H9 (cell line): ENCODE results near the gene OSGIN1. TPM values are rescaled to one million over a fixed set of nuclear protein-coding genes. Genes with fewer than 3 reads are reported as not detected.

Experiments used
- DNase-seq: peaks from one replicate; pipeline ENCODE4 v3.0.0-alpha.2; 2017
- H2AFZ ChIP-seq: one replicate; pipeline ENCODE4 v1.6.1; 2013; ENCODE audit warnings: mild to moderate bottlenecking, low read length, control low read depth, moderate library complexity
- H2AK5ac ChIP-seq: 2 replicates; pipeline ENCODE4 v1.6.1; 2013; ENCODE audit warnings: low read length, control low read depth, mixed read lengths; ENCODE audit not compliant: insufficient read length
- H2BK120ac ChIP-seq: one replicate; pipeline ENCODE4 v1.6.1; 2013; ENCODE audit warnings: low read depth, mild to moderate bottlenecking, low read length, control low read depth, inconsistent platforms; ENCODE audit not compliant: poor library complexity, severe bottlenecking
- H2BK12ac ChIP-seq: 2 replicates; pipeline ENCODE4 v1.6.1; 2013; ENCODE audit warnings: low read length, control low read depth, mixed read lengths, low read depth; ENCODE audit not compliant: insufficient read length
- H2BK15ac ChIP-seq: 2 replicates; pipeline ENCODE4 v1.6.1; 2013; ENCODE audit warnings: low read depth, low read length, control low read depth
- H2BK20ac ChIP-seq: one replicate; pipeline ENCODE4 v1.6.1; 2013; ENCODE audit warnings: low read depth, mild to moderate bottlenecking, low read length, control low read depth, inconsistent platforms; ENCODE audit not compliant: poor library complexity, severe bottlenecking
- H2BK5ac ChIP-seq: 2 replicates; pipeline ENCODE4 v1.6.1; 2013; ENCODE audit warnings: low read length, control low read depth, mixed read lengths; ENCODE audit not compliant: insufficient read length
- H3K14ac ChIP-seq: 2 replicates; pipeline ENCODE4 v1.6.1; 2013; ENCODE audit warnings: low read length, control low read depth; ENCODE audit not compliant: insufficient read depth
- H3K18ac ChIP-seq: 2 replicates; pipeline ENCODE4 v1.6.1; 2013; ENCODE audit warnings: low read depth, mild to moderate bottlenecking, mixed read lengths, low read length, control low read depth; ENCODE audit not compliant: insufficient read length
- H3K23ac ChIP-seq: 2 replicates; pipeline ENCODE4 v1.6.1; 2013; ENCODE audit warnings: low read length, control low read depth, mixed read lengths, low read depth; ENCODE audit not compliant: insufficient read length
- H3K23me2 ChIP-seq: 2 replicates; pipeline ENCODE4 v1.6.1; 2013; ENCODE audit warnings: low read depth, mild to moderate bottlenecking, mixed read lengths, low read length, control low read depth; ENCODE audit not compliant: insufficient read length, poor library complexity, severe bottlenecking
- H3K27ac ChIP-seq: 2 replicates; pipeline ENCODE4 v1.5.1; 2013; ENCODE audit warnings: low read length, control low read depth, mixed read lengths, low read depth; ENCODE audit not compliant: insufficient read length
- H3K27me3 ChIP-seq: 2 replicates; pipeline ENCODE4 v1.6.1; 2013; ENCODE audit warnings: low read length, control low read depth, inconsistent platforms; ENCODE audit not compliant: insufficient read depth
- H3K4ac ChIP-seq: 2 replicates; pipeline ENCODE4 v1.6.1; 2013; ENCODE audit warnings: low read depth, mild to moderate bottlenecking, control low read depth, inconsistent platforms, low read length, moderate library complexity
- H3K4me1 ChIP-seq: 2 replicates; pipeline ENCODE4 v1.6.1; 2013; ENCODE audit warnings: low read length, control low read depth, inconsistent platforms; ENCODE audit not compliant: insufficient read depth
- H3K4me2 ChIP-seq: 2 replicates; pipeline ENCODE4 v1.6.1; 2013; ENCODE audit warnings: low read length, control low read depth, mixed read lengths; ENCODE audit not compliant: insufficient read length, insufficient read depth
- H3K56ac ChIP-seq: 2 replicates; pipeline ENCODE4 v1.6.1; 2013; ENCODE audit warnings: low read depth, mild to moderate bottlenecking, mixed read lengths, low read length, control low read depth; ENCODE audit not compliant: insufficient read length
- H3K79me1 ChIP-seq: 2 replicates; pipeline ENCODE4 v1.6.1; 2013; ENCODE audit warnings: low read depth, mild to moderate bottlenecking, moderate library complexity, low read length, control low read depth, inconsistent platforms; ENCODE audit not compliant: insufficient read depth, poor library complexity, severe bottlenecking
- H3K79me2 ChIP-seq: 2 replicates; pipeline ENCODE4 v1.6.1; 2013; ENCODE audit warnings: low read length, control low read depth, inconsistent platforms; ENCODE audit not compliant: insufficient read depth
- H3K9ac ChIP-seq: 2 replicates; pipeline ENCODE4 v1.6.1; 2013; ENCODE audit warnings: low read length, control low read depth, mixed read lengths; ENCODE audit not compliant: insufficient read length; ENCODE audit errors: extremely low read depth
- H3K9me3 ChIP-seq: one replicate; pipeline ENCODE4 v1.6.1; 2013; ENCODE audit warnings: low read depth, low read length, inconsistent platforms; ENCODE audit not compliant: control insufficient read depth
- H3T11ph ChIP-seq: one replicate; pipeline ENCODE4 v1.6.1; 2013; ENCODE audit warnings: mild to moderate bottlenecking, low read length, control low read depth, inconsistent platforms
- H4K20me1 ChIP-seq: one replicate; pipeline ENCODE4 v1.6.1; 2013; ENCODE audit not compliant: control insufficient read depth, insufficient read length, insufficient read depth
- H4K5ac ChIP-seq: 2 replicates; pipeline ENCODE4 v1.6.1; 2013; ENCODE audit warnings: low read depth, mild to moderate bottlenecking, mixed read lengths, low read length, control low read depth; ENCODE audit not compliant: insufficient read length
- H4K8ac ChIP-seq: replicated peaks from 2 replicates; pipeline ENCODE4 v1.6.1; 2013; ENCODE audit warnings: low read length, control low read depth, mixed read lengths, low read depth; ENCODE audit not compliant: insufficient read length
- H4K91ac ChIP-seq: 2 replicates; pipeline ENCODE4 v1.6.1; 2013; ENCODE audit warnings: low read depth, mild to moderate bottlenecking, moderate library complexity, mixed read lengths, low read length, control low read depth; ENCODE audit not compliant: insufficient read length
- H3K27ac Mint-ChIP-seq, 3 experiments: 2 replicates in 2 of 3; 3 replicates in 1 of 3; pipeline ENCODE4 v1.8.0; 2020 to 2021; ENCODE audit warnings: mixed read lengths in 3 of 3, mild to moderate bottlenecking in 1 of 3, moderate library complexity in 1 of 3
- H3K27me3 Mint-ChIP-seq: 2 replicates; pipeline ENCODE4 v1.8.0; 2021; ENCODE audit warnings: low read depth, mild to moderate bottlenecking, moderate library complexity, mixed read lengths
- H3K36me3 Mint-ChIP-seq, 3 experiments: 2 replicates in 2 of 3; 3 replicates in 1 of 3; pipeline ENCODE4 v1.8.0; 2020 to 2021; ENCODE audit warnings: low read depth in 3 of 3, mixed read lengths in 3 of 3; ENCODE audit not compliant: insufficient read depth in 1 of 3
- H3K4me1 Mint-ChIP-seq, 2 experiments: 2 replicates each; pipeline ENCODE4 v1.8.0; 2020; ENCODE audit warnings: mixed read lengths in 2 of 2
- H3K4me3 Mint-ChIP-seq, 2 experiments: 2 replicates in 1 of 2; 3 replicates in 1 of 2; pipeline ENCODE4 v1.8.0; 2020 to 2021; ENCODE audit warnings: mild to moderate bottlenecking in 2 of 2, mixed read lengths in 2 of 2, moderate library complexity in 1 of 2
- H3K9me3 Mint-ChIP-seq, 2 experiments: 2 replicates in 1 of 2; 3 replicates in 1 of 2; pipeline ENCODE4 v1.8.0; 2020; ENCODE audit warnings: mild to moderate bottlenecking in 2 of 2, mixed read lengths in 2 of 2, moderate library complexity in 1 of 2
- WGBS: extraction: QIAGEN DNeasy Blood & Tissue Kit; methylation state at CpG from one replicate; pipeline ENCODE4 v1.1.7; 2013; ENCODE audit warnings: missing lambda C conversion rate, low lambda C conversion rate, mixed read lengths; ENCODE audit not compliant: insufficient read length; ENCODE audit errors: extremely low coverage; 5-methylcytosine and 5-hydroxymethylcytosine counted together
- total RNA-seq: library from RNA; stranded (reverse); gene quantifications from 2 replicates; pipeline ENCODE4 v1.2.1, GENCODE V29; 2021
- TF ChIP-seq, protein P1 (sequence below): fragments of 200-600 bp; sonication (generic); conservative IDR thresholded peaks from 3 replicates; pipeline ENCODE4 v1.8.0; 2021; ENCODE audit warnings: antibody characterized with exemption, mild to moderate bottlenecking

Gene OSGIN1
- total RNA-seq, 1 experiment from 2014 or later = 0.63 TPM

DNA sequence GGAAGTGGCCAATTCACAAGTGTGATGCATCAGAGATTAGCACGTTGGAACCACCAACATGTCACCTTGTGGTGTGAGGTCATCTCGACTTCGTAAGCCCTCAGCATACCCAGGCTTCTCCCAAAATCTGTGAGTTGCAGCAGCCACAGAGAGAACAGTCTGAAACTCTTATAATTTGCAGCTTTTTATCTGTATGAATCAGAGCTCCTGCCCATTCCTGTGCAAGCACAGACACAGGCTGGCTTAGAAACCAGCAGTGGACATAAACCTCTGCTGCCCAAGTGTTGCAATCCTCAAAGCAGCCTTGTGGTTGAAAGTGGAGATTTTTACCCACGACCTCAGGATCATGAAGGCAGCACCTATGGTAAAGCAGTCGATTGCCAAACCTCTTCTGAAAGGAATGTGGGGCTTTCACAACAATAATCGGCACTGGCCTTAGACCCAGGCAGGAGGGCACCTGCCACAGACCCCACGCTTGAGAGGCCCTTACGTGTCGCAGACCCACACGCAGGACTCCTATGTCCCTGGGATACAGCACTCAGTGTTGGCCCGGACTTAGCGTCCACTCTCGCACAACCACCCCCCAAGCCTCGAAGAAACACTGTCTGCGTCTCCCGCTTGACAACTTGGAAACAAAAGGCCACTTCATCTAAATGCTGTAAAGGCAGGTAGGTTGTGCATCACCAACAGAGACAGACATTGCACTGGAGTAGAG lies 24.5 kb upstream of the OSGIN1 start:
- Histone ChIP-seq H2BK15ac (no peak overlapping the region), H3K4ac (no peak overlapping the region), H3K27ac (no peak overlapping the region), H4K91ac (no peak overlapping the region), H4K20me1 (no peaks in the 10 kb centered on the region), H2AK5ac (no peak overlapping the region), H2BK120ac (no peak overlapping the region), H3K56ac (no peak overlapping the region), H3K9ac (no peak overlapping the region), H3K4me1 (no peaks in the 10 kb centered on the region), H2BK5ac (no peak overlapping the region), H3K4me2 (no peak overlapping the region), H3K23me2 (peaks cover 4% of the 10 kb centered on the region), H3K9me3 (no peaks in the 10 kb centered on the region), H3K14ac (no peak overlapping the region), H2BK12ac (no peak overlapping the region), H2AFZ (no peak overlapping the region), H3K79me1 (no peaks in the 10 kb centered on the region), H3K18ac (no peak overlapping the region), H3K23ac (no peak overlapping the region), H2BK20ac (no peak overlapping the region), H3T11ph (no peak overlapping the region), H4K5ac (no peak overlapping the region), H3K27me3 (no peaks in the 10 kb centered on the region), H3K79me2 (no peaks in the 10 kb centered on the region), H4K8ac (no peak overlapping the region)
- TF ChIP-seq, protein P1, sequence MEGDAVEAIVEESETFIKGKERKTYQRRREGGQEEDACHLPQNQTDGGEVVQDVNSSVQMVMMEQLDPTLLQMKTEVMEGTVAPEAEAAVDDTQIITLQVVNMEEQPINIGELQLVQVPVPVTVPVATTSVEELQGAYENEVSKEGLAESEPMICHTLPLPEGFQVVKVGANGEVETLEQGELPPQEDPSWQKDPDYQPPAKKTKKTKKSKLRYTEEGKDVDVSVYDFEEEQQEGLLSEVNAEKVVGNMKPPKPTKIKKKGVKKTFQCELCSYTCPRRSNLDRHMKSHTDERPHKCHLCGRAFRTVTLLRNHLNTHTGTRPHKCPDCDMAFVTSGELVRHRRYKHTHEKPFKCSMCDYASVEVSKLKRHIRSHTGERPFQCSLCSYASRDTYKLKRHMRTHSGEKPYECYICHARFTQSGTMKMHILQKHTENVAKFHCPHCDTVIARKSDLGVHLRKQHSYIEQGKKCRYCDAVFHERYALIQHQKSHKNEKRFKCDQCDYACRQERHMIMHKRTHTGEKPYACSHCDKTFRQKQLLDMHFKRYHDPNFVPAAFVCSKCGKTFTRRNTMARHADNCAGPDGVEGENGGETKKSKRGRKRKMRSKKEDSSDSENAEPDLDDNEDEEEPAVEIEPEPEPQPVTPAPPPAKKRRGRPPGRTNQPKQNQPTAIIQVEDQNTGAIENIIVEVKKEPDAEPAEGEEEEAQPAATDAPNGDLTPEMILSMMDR = no peak
- Mint-ChIP-seq H3K9me3 (no peaks in the 10 kb centered on the region), H3K4me3 (no peak overlapping the region; a peak in 1 of 5 replicates), H3K36me3 (peaks cover 2 to 10% (median 5%) of the 10 kb centered on the region in 3 experiments; a peak in 6 of 7 replicates), H3K27ac (no peak overlapping the region), H3K27me3 (peaks cover 2% of the 10 kb centered on the region; the same call in 1 of the 2 replicates), H3K4me1 (peaks cover 16 to 30% of the 10 kb centered on the region in 2 experiments)
- WGBS = no CpG with 5 or more reads among the region's 16 CpGs
- no peak for DNase-seq
